ENCODE measurements around the gene IL36RN.

The IL36RN gene

DNA sequence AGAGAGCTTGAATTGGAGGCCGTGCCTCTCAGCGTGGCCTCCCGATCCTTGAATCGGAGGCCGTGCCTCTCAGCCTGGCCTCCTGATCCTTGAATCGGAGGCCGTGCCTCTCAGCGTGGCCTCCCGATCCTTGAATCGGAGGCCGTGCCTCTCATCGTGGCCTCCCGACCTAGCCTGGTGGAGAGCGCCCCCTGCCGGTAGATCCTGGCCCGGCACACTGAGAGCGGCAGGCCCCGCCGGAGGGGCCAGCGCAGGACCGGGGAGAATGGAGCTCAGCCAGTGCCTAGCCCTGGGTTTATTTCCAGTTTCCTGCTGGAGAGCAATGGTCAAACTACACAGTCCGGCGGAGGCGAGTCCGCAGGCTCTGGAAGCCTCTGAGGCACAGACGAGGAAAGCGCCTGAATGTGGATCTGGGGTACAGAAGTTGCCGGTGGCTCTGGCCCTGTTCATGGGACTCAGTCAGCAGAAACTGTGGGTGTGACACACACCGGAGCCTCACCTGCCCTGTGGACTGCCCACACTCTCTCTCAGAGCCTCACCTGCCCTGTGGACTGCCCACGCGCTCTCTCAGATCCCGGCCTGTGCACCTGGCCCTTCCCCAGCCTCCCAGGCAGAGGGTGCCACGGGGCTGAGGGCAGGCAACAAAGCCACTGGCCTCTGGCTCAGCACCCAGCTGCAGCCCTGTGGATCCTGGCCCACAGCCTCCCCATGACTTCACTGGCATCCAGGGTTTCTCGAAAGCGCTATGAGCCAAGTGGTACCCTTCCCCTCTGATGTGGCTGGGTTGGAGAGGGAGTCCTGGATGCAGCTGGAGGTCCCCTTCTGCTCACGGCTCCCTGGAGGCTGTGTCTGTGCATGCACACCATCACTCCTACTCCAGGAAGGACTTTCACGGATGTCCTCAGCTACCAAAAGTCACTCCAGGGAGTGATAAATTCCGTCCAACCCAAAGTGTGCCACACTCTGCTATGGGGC, 7.8 kb upstream of the IL36RN start:
- DNase-seq (ENCODE audit: low spot score): no peak

DNA sequence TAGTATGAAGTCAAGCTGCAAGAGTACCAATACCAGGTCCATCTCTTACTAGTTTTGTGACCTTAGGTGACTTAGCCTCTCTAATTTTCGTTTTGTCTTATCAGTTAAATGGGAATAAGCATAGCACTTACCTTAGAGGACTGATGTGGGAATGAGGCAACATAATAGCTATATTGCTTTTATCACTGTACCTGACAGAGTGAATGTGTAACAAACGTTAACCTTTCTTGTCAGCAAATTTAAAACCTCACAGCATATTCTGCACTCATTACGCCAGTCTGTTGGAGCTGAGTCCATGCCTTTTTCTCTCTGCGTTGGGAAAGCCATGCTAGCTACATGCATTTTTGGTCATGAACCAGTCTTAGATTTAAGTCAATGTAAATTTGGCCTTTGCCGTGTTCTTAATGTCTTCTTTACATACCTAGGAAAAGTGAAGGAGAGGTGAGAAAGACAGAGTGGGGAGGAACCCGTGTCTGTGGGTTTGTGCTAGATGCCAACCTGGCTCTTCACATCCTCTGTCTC, 6.5 kb upstream of the IL36RN start, which contains the start of gene IL36B:
Gene IL36B, minus strand, starts transcription at position 472 of the 522 bp plus-strand sequence.
- no peak for DNase-seq (ENCODE audit: low spot score)

DNA sequence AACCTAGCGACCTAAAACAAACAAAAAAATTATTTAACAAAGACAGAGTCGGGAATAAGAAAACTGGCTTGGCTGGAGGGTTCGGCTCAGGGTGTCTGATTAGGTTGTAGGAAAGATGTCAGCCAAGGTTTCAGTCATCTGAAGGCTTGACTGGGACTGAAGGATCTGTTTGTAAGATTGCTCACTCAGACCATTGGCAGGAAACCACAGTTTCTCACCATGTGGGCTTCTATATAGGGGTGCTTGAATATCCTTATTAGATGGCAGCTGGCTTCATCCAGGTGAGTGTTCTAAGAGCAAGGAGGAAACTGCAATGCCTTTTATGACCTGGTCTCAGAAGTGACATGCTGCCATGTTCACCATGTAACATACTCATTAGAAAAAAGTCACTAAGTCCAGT, 5.3 kb upstream of the IL36RN start:
- DNase-seq (ENCODE audit: low spot score): no peak

DNA sequence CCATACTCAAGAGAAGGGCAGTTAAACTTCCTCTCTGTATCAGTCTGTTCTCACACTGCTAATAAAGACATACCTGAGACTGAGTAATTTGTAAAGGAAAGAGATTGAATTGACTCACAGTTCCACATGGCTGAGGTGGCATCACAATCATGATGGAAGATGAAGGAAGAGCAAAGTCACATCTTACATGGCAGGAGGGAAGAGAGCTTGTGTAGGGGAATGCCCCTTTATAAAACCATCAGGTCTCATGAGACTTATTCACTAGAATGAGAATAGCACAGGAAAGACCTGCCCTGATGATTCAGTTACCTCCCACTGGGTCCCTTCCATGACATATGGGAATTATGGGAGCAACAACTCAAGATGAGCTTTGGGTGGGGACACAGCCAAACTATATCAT, 4.9 kb upstream of the IL36RN start:
- no peak for DNase-seq (ENCODE audit: low spot score)

DNA sequence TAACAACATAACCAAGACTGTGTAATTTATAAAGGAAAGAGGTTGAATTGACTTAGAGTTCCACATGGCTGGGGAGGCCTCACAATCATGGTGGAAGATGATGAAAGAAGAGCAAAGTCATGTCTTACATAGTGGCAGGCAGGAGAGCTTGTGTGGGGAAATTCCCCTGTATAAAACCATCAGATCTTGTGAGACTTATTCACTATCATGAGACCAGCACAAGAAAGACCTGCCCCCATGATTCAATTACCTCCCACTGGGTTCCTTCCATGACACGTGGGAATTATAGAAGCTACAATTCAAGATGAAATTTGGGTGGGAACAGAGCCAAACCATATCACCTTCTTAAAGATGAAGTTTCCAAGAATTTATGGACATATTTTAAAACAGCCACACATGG, 2.5 kb upstream of the IL36RN start:
- DNase-seq (ENCODE audit: low spot score): no peak

DNA sequence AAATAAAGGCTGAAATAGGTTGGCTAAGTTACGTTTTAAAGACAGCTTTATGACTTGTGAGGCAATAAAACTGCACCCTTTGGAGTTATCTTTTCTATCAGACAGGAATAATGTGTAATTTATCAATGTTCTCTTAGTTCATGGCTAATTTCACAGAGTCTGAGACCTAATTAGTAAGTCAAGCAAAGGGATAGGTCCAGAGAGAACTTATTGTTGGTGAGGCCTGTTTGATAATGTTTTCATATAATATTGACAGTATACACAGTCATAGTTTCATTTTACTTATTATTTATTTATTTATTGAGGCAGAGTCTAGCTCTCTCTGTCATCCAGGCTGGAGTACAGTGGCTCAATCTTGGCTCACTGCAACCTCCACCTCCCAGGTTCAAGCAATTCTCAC, 1.9 kb upstream of the IL36RN start:
- no peak for DNase-seq (ENCODE audit: low spot score)

DNA sequence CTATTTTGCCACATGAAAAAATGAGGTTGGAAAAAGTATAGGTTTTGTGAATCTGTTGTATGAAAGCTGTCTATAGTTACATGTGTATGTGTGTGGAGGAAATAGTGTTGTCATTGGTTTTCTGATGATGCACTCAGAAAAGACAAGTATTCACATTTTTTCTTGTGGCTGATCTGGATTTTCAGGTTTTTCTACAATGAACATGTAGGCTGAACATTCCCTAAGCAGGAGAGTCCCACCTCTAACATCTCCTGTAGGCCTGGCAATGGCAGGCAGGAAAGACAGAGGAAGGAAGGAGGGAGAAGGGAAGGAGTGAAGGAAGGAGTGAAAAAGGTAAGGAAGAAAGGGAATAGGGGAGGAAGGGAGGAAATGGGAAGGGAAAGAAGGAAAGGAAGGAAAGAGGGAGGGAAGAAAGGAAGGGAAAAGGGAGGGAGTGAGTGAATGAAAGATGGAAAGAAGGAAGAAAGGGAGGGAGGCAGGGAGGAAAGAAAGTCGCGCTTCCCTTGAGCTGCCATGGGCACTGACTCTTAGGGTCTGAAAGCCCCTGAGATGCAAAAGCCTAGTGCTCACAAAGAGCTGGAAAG, 495 bp upstream of the IL36RN start:
- no peak for DNase-seq (ENCODE audit: low spot score)

DNA sequence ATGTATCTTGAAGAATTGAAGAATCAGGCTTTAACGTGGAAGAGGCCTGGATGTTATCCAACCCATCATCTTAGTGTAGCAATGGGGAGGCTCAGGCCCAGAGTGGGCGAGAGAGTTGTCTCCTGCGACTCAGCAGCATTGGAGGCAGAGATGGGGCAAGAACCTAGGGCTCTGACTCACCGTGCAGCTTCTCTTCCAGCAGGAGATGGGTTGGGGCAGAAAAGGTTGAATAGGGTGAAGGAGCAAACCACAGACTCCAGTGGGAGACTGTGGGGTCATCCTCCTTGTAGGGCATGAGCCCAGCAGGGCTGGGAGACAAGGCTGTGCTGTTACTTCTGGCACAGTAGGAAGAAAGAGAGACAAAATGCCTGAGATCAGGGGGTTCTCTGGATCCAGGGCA, 1.4 kb downstream of the IL36RN start:
- DNase-seq (ENCODE audit: low spot score): peak; percentile 22

DNA sequence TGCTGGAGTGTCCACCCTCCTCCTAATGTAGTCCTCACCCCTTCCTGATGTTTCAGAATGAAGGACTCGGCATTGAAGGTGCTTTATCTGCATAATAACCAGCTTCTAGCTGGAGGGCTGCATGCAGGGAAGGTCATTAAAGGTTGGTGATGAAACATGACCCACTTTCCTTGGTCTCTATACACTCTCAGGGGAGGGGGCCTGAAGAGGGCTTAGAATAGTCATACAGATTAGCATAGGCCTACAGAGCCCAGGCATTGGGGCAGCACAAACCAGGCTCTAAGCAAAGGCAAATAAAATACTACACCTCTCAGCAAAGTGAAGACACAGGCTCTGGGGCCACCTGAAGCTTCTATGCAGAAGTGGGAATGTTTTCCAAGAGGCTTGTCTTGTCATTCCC, 1.8 kb downstream of the IL36RN start:
- DNase-seq (ENCODE audit: low spot score): no peak

DNA sequence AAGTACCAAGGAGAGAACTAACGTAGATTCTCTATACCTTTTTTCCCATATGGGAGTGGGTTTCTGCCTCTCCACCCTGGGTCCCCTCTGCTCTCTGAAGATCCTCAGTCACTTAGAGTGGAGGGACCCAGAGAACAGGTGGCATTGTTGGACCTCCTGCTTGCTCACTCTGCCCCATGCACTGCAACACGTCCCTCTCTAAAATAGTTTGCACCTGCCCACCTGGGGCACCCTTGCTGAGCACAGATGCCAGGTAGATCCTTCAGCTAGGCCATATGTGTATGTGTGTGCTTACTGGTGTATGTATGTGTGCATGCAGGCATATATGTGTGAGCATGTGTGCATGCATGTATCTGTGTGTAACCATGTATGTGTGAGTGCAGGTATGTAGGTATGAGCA, 2.2 kb downstream of the IL36RN start:
- DNase-seq (ENCODE audit: low spot score): no peak

DNA sequence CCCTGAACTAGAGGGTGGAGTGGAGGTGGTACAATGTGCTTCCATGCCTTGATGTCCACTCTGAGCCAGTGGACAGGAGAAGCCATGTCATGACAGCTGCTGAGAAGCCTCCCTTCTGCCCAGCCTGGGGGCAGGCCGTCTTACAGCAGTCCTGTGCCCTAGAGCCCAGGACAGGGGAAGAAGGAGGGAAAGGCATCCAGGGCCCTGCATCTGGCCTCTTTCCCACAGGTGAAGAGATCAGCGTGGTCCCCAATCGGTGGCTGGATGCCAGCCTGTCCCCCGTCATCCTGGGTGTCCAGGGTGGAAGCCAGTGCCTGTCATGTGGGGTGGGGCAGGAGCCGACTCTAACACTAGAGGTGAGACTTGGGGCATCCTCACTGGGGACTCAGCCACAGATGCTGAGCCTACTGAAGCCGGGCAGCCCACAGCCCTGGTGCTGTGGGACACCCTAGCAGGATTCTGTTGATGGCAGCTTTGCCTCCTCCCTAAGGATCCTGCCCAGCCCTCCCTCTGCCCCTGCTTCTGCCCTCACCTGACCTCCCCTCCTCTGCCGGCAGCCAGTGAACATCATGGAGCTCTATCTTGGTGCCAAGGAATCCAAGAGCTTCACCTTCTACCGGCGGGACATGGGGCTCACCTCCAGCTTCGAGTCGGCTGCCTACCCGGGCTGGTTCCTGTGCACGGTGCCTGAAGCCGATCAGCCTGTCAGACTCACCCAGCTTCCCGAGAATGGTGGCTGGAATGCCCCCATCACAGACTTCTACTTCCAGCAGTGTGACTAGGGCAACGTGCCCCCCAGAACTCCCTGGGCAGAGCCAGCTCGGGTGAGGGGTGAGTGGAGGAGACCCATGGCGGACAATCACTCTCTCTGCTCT, 3.1 kb downstream of the IL36RN start:
- DNase-seq (ENCODE audit: low spot score): no peak

DNA sequence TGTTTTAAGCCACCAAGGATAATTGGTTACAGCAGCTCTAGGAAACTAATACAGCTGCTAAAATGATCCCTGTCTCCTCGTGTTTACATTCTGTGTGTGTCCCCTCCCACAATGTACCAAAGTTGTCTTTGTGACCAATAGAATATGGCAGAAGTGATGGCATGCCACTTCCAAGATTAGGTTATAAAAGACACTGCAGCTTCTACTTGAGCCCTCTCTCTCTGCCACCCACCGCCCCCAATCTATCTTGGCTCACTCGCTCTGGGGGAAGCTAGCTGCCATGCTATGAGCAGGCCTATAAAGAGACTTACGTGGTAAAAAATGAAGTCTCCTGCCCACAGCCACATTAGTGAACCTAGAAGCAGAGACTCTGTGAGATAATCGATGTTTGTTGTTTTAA, 5.3 kb downstream of the IL36RN start:
- no peak for DNase-seq (ENCODE audit: low spot score)

DNA sequence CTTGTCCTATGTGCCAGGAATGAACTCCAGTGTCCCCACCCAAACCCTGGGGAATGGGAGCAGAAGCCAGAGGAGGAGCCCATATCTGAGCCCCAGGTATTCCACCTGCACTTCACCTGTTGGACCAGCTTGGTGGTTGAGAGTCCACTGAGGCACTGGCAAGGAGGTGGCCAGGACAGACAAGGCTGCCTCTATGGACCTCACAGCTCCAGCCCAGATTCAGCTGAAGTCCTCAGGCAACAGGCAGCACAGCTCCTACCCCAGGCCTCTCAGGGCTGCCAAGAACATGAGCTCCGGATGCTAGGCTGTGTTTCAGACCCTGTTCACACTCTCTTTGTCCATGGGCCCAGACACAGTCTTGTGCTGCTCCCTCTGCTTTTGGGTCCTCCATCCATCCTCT, 5.9 kb downstream of the IL36RN start:
- no peak for DNase-seq (ENCODE audit: low spot score)

DNA sequence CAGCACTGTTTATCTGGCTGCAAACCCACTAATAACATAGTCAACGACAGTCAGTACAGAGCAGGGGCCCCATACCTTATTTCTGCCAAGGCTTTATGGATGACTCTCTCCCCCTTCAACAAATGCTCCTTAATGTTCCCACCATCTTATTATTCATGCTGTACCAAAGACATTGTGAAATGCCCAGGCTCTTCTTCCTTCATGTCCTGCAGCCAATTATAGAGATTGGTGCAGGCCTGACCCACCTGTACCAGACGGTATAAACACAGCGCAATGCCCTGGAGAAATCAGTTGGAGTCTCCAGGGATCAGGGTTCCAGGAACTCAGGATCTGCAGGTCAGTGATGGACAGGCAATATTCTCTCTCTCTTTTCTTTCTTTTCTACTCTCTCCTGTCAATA, 8.7 kb downstream of the IL36RN start, which contains the start of gene IL1F10:
Gene IL1F10, plus strand, starts transcription at position 290 of the 400 bp plus-strand sequence. CDS start 4,769 bp downstream, outside the sequence.
- DNase-seq (ENCODE audit: low spot score): no peak

DNA sequence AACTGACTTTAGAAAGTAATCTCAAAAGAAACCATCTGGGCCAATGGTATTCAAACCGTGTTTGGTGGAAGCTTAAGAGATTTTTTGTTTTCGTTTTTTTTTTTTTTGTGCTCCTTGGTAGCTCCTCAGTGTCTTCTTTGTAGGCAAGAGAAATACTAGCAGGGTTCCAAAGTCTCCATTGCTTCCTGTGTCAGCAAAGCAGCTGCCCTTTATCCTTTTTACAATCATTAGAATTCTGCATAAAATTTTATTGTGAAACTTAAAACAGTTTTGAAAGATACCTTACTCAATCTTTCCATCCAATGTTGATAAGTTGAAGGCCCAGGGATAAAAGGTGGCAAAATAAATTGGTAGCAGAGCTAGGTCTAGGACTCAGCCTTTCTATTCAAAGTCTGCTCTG, 9.3 kb downstream of the IL36RN start:
- no peak for DNase-seq (ENCODE audit: low spot score)

DNA sequence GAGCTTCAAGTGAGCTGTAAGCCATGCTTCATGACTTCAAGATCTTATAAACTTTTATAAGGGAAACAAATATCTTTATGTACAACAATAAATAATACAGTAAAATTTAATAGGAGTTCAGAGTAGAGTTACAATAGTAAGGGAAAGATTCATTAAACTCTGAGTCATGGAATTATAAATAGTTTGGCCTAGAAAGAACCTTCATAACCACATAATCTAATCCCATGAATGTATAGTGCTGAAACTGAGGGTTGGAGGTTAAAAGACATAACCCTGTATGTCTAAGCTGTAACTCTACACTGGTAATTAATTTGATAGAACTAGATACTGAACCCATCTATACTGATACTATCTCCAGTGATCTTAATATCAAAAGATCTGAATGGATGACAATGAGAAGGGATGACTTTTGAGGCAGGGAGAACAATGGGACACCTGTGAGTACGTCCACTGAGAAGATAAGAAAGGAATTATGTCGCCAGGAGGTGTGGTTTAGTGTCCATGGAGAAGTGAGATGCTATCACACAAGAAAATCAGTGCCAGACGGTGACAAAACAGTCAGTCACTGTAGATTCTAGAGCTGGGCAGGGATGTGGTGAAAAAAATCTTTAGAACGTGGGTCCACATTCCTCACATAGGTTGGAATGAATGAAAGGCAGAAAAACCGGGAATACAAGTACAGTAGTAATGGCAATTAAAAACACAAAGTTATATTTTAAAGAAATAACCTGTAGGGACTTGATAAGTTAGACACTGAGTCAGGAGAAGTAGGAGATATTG, 9.9 kb downstream of the IL36RN start:
- DNase-seq (ENCODE audit: low spot score): peak; percentile 34

DNA sequence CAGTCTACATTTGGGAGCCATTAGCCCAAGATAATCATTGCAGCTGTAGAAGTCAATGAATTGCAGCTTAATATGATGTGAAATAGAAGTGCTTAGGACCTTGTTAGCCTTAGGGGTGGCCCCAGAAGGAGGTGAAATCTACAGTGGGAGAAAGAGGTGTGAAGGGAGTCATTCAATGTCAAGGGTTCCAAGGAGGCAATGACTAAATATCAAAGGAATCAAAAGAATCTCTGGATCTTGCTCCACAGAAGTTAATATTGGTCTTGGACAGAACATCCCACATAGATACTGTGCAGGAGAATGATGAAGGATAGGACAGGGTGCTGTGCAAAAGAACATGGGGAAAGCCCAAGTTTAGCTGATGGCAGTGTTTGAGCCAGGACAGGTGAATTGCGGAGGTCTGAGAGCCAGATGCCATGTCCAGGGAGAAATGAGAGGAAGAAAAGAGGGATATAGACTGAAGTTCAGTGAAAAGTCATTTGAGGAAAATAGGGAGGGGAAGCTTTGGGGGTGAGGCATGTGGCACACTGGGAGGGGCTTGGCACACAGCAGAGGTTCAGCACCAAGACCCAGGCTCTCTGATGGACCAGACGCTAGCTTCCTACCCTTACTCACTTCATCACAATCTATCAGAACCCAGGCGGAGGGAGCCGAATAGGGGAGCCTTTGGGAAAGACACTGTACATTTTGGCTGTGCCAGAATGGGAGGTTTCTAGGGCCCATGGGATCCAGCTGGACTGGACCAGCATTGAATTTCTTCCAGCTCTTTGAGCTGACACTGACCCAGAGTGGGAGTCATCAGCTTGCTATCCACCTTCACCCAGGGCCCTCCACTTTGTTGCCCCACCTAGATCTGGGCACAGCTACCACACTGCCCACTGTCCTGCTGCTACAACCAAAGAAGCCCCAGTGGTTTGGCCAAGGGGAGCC, 10.9 kb downstream of the IL36RN start:
- DNase-seq (ENCODE audit: low spot score): peak; percentile 35

DNA sequence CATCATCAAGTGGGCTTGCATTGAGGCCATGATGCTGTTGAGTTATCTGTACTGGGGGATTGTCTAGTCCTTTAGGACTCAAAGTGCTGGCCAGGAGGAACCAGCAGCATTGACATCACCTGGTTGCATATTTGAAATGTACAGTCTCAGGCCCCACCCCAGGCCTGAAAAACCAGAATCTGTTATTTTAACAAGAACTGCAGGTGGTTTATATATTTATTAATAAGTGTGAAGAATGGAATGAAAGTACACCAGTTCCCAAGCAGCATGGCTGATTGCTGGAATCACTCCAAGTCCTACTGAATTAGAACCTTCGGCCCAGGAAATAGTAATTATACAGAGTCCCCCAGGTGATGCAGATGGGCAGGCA, 11.6 kb downstream of the IL36RN start:
- DNase-seq (ENCODE audit: low spot score): no peak

DNA sequence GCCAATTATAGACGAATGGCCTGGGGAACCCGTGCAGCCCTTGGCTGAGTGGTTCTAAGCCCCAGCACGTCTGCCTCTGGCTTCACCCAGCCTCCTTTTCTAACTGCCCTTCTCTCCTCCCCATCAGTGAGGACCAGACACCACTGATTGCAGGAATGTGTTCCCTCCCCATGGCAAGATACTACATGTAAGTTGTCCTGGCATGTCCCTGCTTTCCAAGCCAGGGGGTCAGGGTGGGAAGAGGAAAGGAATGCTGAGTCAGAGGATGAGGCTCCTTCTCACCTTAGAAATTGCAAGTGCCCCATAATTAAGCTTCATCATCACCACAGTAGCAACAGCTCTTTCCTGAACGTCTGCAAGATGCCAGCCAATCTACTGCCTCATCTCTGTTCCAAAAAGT, 13.6 kb downstream of the IL36RN start:
- DNase-seq (ENCODE audit: low spot score): no peak

DNA sequence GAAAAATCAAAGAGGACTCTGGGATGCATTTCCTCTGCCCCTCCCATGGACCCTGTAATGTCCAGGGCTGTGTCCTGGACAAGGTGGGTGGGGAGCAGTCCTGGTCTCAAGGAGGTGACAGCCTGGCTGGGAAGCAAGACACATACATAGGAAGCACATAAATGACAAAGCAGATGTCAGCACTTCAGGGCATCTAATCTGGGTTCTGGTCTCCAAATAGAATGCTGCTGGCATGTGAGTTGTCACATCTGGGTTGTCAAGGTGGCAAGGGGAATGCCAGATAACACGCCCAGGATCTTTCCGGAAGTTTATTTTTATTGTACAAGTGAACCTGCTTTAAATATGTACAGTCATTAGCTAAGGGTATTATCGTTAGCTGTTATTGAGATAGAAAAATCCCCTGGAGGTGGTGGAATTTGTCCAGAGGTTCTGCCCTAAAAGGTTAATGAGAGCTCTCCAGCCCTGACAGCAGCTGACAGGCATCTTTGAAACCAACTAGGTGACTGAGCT, 14.4 kb downstream of the IL36RN start:
- no peak for DNase-seq (ENCODE audit: low spot score)
